HEK293 (cell line): ENCODE measurements around the gene MALSU1.

Experiments used
- CTCF ChIA-PET: fragments of 350-600 bp; formaldehyde crosslinking; extraction: SDS; loops from one replicate; lab custom pipeline; 2021; ENCODE audit warnings: antibody characterized with exemption; lab: Yijun Ruan, JAX
- POLR2A ChIA-PET: fragments of 300-600 bp; formaldehyde crosslinking; extraction: SDS; loops from one replicate; lab custom pipeline; 2020; ENCODE audit warnings: antibody characterized with exemption, inconsistent platforms; lab: Yijun Ruan, JAX
- H3K27ac ChIP-seq: fragments of 200-500 bp; sonication (Bioruptor generic); 2 replicates; pipeline ENCODE4 v1.5.1; 2014; ENCODE audit warnings: low read depth, low read length, control low read depth, inconsistent platforms; ENCODE audit errors: extremely low read depth
- H3K36me3 ChIP-seq, 2 experiments: fragments of 200-500 bp in 1 of 2; sonication (Bioruptor generic) in 1 of 2; 1 replicate in 1 of 2; 2 replicates in 1 of 2; pipeline ENCODE4 v1.5.1; 2014 to 2017; ENCODE audit warnings: inconsistent platforms in 2 of 2, low read length in 2 of 2; ENCODE audit not compliant: control insufficient read depth in 2 of 2, insufficient read depth in 1 of 2
- H3K4me1 ChIP-seq: fragments of 200-500 bp; sonication (Bioruptor generic); 2 replicates; pipeline ENCODE4 v1.5.1; 2014; ENCODE audit warnings: mild to moderate bottlenecking, low read length, inconsistent platforms; ENCODE audit not compliant: control insufficient read depth, insufficient read depth
- H3K4me3 ChIP-seq: 2 replicates; pipeline ENCODE4 v1.5.1; 2011; ENCODE audit warnings: low read depth, mild to moderate bottlenecking, control low read depth, low read length, moderate library complexity
- H3K9me3 ChIP-seq: fragments of 200-500 bp; sonication (Bioruptor generic); 2 replicates; pipeline ENCODE4 v1.5.1; 2014; ENCODE audit warnings: low read depth, low read length, inconsistent platforms; ENCODE audit not compliant: control insufficient read depth, insufficient read depth
- BCL11B ChIP-seq: fragments of 450-650 bp; formaldehyde crosslinking; IDR thresholded peaks from 2 replicates; pipeline ENCODE4 v1.5.1; 2016; ENCODE audit warnings: low read depth, missing biosample characterization, missing genetic modification characterization
- GLI2 ChIP-seq: fragments of 450-650 bp; formaldehyde crosslinking; IDR thresholded peaks from 2 replicates; pipeline ENCODE4; 2017; ENCODE audit warnings: missing biosample characterization, missing genetic modification characterization, low read depth, borderline replicate concordance
- GLI4 ChIP-seq: fragments of 450-650 bp; formaldehyde crosslinking; IDR thresholded peaks from 2 replicates; pipeline ENCODE4 v1.5.1; 2016; ENCODE audit warnings: missing biosample characterization, missing genetic modification characterization
- KLF8 ChIP-seq: fragments of 450-650 bp; formaldehyde crosslinking; IDR thresholded peaks from 2 replicates; pipeline ENCODE4 v1.5.1; 2016; ENCODE audit warnings: missing biosample characterization, missing genetic modification characterization
- SALL2 ChIP-seq: fragments of 450-650 bp; formaldehyde crosslinking; IDR thresholded peaks from 2 replicates; pipeline ENCODE4 v1.5.0; 2017; ENCODE audit warnings: missing biosample characterization, mild to moderate bottlenecking, missing genetic modification characterization, borderline replicate concordance
- SP3 ChIP-seq: fragments of 450-650 bp; formaldehyde crosslinking; IDR thresholded peaks from 2 replicates; pipeline ENCODE4 v1.5.1; 2016; ENCODE audit warnings: missing biosample characterization, missing genetic modification characterization
- WT1 ChIP-seq: fragments of 450-650 bp; formaldehyde crosslinking; IDR thresholded peaks from 2 replicates; pipeline ENCODE4 v1.5.1; 2016; ENCODE audit warnings: missing biosample characterization, missing genetic modification characterization
- YY1 ChIP-seq: fragments of 450-650 bp; formaldehyde crosslinking; IDR thresholded peaks from 2 replicates; pipeline ENCODE4 v1.5.1; 2018; ENCODE audit warnings: missing biosample characterization, missing genetic modification characterization
- ZBTB1 ChIP-seq: fragments of 450-650 bp; formaldehyde crosslinking; IDR thresholded peaks from 2 replicates; pipeline ENCODE4 v1.5.1; 2016; ENCODE audit warnings: missing biosample characterization, missing genetic modification characterization
- ZFP37 ChIP-seq: fragments of 450-650 bp; formaldehyde crosslinking; IDR thresholded peaks from 2 replicates; pipeline ENCODE4 v1.5.1; 2016; ENCODE audit warnings: missing biosample characterization, missing genetic modification characterization
- ZNF140 ChIP-seq: fragments of 450-650 bp; formaldehyde crosslinking; IDR thresholded peaks from 2 replicates; pipeline ENCODE4 v1.5.1; 2016; ENCODE audit warnings: missing biosample characterization, missing genetic modification characterization
- ZNF2 ChIP-seq: fragments of 450-650 bp; formaldehyde crosslinking; IDR thresholded peaks from 2 replicates; pipeline ENCODE4 v1.5.1; 2016; ENCODE audit warnings: missing biosample characterization, missing genetic modification characterization
- ZNF211 ChIP-seq: fragments of 450-650 bp; formaldehyde crosslinking; IDR thresholded peaks from 2 replicates; pipeline ENCODE4 v1.5.1; 2016; ENCODE audit warnings: low read depth, missing biosample characterization, missing genetic modification characterization
- ZNF341 ChIP-seq: fragments of 450-650 bp; formaldehyde crosslinking; IDR thresholded peaks from 2 replicates; pipeline ENCODE4; 2016; ENCODE audit warnings: low read depth, missing biosample characterization, missing genetic modification characterization
- ZNF423 ChIP-seq: fragments of 450-650 bp; formaldehyde crosslinking; IDR thresholded peaks from 2 replicates; pipeline ENCODE4 v1.5.1; 2016; ENCODE audit warnings: missing biosample characterization, missing genetic modification characterization
- ZNF426 ChIP-seq: fragments of 450-650 bp; formaldehyde crosslinking; IDR thresholded peaks from 2 replicates; pipeline ENCODE4 v1.5.1; 2017; ENCODE audit warnings: missing biosample characterization, missing genetic modification characterization, mild to moderate bottlenecking, inconsistent platforms, moderate library complexity
- ZNF473 ChIP-seq: fragments of 450-650 bp; formaldehyde crosslinking; IDR thresholded peaks from 2 replicates; pipeline ENCODE4 v1.5.1; 2017; ENCODE audit warnings: missing biosample characterization, missing genetic modification characterization
- ZNF571 ChIP-seq: fragments of 450-650 bp; formaldehyde crosslinking; IDR thresholded peaks from 2 replicates; pipeline ENCODE4 v1.5.0; 2017; ENCODE audit warnings: missing biosample characterization, missing genetic modification characterization
- ZNF623 ChIP-seq: fragments of 450-650 bp; formaldehyde crosslinking; IDR thresholded peaks from 2 replicates; pipeline ENCODE4 v1.5.1; 2016; ENCODE audit warnings: missing biosample characterization, missing genetic modification characterization
- ZNF658 ChIP-seq: fragments of 450-650 bp; formaldehyde crosslinking; IDR thresholded peaks from 2 replicates; pipeline ENCODE4; 2016; ENCODE audit warnings: missing biosample characterization, missing genetic modification characterization
- ZNF76 ChIP-seq: fragments of 450-650 bp; formaldehyde crosslinking; IDR thresholded peaks from 2 replicates; pipeline ENCODE4; 2016; ENCODE audit warnings: low read depth, missing biosample characterization, missing genetic modification characterization, borderline replicate concordance
- ZNF791 ChIP-seq: fragments of 450-650 bp; formaldehyde crosslinking; IDR thresholded peaks from 2 replicates; pipeline ENCODE4 v1.5.1; 2016; ENCODE audit warnings: missing biosample characterization, missing genetic modification characterization
- ZNF792 ChIP-seq: fragments of 450-650 bp; formaldehyde crosslinking; IDR thresholded peaks from 2 replicates; pipeline ENCODE4 v1.5.1; 2016; ENCODE audit warnings: missing biosample characterization, missing genetic modification characterization
- TF ChIP-seq, protein P1 (sequence below): fragments of 450-650 bp; formaldehyde crosslinking; IDR thresholded peaks from 2 replicates; pipeline ENCODE4 v1.5.1; 2017; ENCODE audit warnings: missing biosample characterization, missing genetic modification characterization
- TF ChIP-seq, protein P2 (sequence below): fragments of 450-650 bp; formaldehyde crosslinking; IDR thresholded peaks from 2 replicates; pipeline ENCODE4 v1.5.1; 2017; ENCODE audit warnings: missing biosample characterization, missing genetic modification characterization
- TF ChIP-seq, protein P3 (sequence below): fragments of 450-650 bp; formaldehyde crosslinking; IDR thresholded peaks from 2 replicates; pipeline ENCODE4; 2016; ENCODE audit warnings: missing biosample characterization, missing genetic modification characterization
- TF ChIP-seq, protein P4 (sequence below): fragments of 450-650 bp; formaldehyde crosslinking; IDR thresholded peaks from 2 replicates; pipeline ENCODE4 v1.5.1; 2017; ENCODE audit warnings: missing biosample characterization, missing genetic modification characterization

Gene MALSU1

DNA sequence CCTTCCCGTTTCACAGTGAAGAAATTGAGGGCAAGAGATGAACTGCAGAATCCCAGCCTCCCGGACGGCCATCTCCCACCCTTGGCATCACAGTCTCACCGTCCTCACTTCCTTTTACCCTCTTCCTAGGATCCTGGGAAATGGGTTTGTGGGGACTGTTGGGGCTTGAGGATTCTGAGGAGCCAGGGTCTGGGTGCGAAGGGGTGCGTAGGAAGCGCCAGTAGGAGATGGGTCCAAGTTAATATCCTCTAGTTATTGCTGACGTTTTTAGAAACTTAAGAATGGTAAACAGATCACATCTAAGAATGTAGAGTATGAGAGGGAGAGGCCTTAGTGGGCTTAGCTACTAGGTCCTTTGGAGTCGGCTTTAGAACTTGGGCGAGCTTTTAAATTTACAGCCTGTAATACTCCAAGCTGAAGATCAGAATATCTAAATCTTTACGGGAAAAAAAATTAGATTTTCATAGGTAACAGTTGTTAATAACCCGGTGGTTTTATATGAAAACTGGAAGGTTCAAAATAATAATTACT is 696 bp downstream of the MALSU1 start:
- CTCF ChIA-PET: interaction anchor here (0.6 to 1.3 kb wide), 4 partner anchors 15 to 986 kb away, joined by 3 to 8 read pairs (median 4); no protein-coding TSS in a partner anchor
- Histone ChIP-seq H3K4me1 (peaks cover 2% of the 10 kb centered on the region; the same call in 1 of the 2 replicates), H3K9me3 (no peaks in the 10 kb centered on the region), H3K4me3 (peak overlapping the region; percentile 86), H3K36me3 (peaks cover 22 to 23% of the 10 kb centered on the region in 2 experiments; a peak in 2 of 3 replicates), H3K27ac (peak overlapping the region; percentile 57)
- POLR2A ChIA-PET: interaction anchor here (0.6 to 3.1 kb wide), 6 partner anchors 9 to 59 kb away, joined by 3 to 15 read pairs (median 5); no protein-coding TSS in a partner anchor
- TF ChIP-seq ZNF76 (tag by site-specific recombination): peak; percentile 53; the same call in 1 of the 2 replicates
- TF ChIP-seq ZNF473 (tag by site-specific recombination): no peak
- TF ChIP-seq ZNF623 (tag by site-specific recombination): no peak
- TF ChIP-seq ZNF211 (tag by site-specific recombination): no peak
- TF ChIP-seq, protein P1, sequence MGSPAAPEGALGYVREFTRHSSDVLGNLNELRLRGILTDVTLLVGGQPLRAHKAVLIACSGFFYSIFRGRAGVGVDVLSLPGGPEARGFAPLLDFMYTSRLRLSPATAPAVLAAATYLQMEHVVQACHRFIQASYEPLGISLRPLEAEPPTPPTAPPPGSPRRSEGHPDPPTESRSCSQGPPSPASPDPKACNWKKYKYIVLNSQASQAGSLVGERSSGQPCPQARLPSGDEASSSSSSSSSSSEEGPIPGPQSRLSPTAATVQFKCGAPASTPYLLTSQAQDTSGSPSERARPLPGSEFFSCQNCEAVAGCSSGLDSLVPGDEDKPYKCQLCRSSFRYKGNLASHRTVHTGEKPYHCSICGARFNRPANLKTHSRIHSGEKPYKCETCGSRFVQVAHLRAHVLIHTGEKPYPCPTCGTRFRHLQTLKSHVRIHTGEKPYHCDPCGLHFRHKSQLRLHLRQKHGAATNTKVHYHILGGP (tag by site-specific recombination): no peak
- TF ChIP-seq WT1 (tag by site-specific recombination): no peak
- TF ChIP-seq, protein P2, sequence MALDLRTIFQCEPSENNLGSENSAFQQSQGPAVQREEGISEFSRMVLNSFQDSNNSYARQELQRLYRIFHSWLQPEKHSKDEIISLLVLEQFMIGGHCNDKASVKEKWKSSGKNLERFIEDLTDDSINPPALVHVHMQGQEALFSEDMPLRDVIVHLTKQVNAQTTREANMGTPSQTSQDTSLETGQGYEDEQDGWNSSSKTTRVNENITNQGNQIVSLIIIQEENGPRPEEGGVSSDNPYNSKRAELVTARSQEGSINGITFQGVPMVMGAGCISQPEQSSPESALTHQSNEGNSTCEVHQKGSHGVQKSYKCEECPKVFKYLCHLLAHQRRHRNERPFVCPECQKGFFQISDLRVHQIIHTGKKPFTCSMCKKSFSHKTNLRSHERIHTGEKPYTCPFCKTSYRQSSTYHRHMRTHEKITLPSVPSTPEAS (tag by site-specific recombination): no peak
- no peak for TF ChIP-seq ZNF140 (tag by site-specific recombination)
- TF ChIP-seq ZNF426: no peak

DNA sequence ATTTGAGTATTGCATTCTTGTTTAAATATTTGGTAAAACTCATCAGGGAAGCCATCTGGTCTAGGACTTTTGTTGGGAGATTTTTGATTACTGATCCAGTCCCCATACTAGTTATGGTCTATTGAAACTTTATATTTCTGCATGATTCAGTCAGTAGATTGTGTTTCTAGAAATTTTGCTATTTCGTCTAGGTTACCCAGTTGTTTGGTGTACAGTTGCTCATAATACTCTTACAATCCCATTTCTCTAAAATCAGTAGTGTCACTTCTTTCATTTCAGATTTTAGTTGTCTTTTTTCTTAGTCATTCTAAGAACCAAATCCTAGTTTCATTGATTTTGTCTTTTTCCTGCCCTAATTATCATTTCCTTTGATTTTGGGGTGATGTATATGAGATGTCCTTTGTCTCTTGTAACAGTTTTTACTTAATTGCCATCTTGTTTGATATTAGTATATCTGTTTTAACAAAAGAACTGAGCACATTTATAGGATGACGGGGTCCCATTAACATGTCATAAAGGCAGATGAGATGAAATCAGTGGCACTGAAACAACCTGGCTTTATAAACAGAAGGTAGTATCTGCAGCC is 7.9 kb downstream of the MALSU1 start:
- Histone ChIP-seq H3K36me3 (peaks cover 60 to 74% of the 10 kb centered on the region in 2 experiments), H3K4me1 (no peaks in the 10 kb centered on the region), H3K4me3 (no peak overlapping the region), H3K27ac (no peak overlapping the region), H3K9me3 (no peaks in the 10 kb centered on the region)
- CTCF ChIA-PET: no interaction called here
- POLR2A ChIA-PET: no interaction called here
- TF ChIP-seq SALL2 (no peak), ZNF341 (tag by site-specific recombination) (no peak), ZNF2 (no peak), ZNF792 (tag by site-specific recombination) (no peak), GLI4 (tag by site-specific recombination) (no peak), ZBTB1 (tag by site-specific recombination) (no peak), ZNF571 (tag by site-specific recombination) (no peak), YY1 (no peak), ZNF423 (tag by site-specific recombination) (no peak), ZFP37 (no peak), ZNF658 (tag by site-specific recombination) (no peak), GLI2 (tag by site-specific recombination) (no peak), KLF8 (tag by site-specific recombination) (no peak), SP3 (no peak), BCL11B (tag by site-specific recombination) (no peak), ZNF791 (no peak)
- TF ChIP-seq, protein P3, sequence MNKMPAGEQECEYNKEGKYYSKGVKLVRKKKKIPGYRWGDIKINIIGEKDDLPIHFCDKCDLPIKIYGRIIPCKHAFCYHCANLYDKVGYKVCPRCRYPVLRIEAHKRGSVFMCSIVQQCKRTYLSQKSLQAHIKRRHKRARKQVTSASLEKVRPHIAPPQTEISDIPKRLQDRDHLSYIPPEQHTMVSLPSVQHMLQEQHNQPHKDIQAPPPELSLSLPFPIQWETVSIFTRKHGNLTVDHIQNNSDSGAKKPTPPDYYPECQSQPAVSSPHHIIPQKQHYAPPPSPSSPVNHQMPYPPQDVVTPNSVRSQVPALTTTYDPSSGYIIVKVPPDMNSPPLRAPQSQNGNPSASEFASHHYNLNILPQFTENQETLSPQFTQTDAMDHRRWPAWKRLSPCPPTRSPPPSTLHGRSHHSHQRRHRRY (tag by site-specific recombination): no peak
- TF ChIP-seq, protein P4, sequence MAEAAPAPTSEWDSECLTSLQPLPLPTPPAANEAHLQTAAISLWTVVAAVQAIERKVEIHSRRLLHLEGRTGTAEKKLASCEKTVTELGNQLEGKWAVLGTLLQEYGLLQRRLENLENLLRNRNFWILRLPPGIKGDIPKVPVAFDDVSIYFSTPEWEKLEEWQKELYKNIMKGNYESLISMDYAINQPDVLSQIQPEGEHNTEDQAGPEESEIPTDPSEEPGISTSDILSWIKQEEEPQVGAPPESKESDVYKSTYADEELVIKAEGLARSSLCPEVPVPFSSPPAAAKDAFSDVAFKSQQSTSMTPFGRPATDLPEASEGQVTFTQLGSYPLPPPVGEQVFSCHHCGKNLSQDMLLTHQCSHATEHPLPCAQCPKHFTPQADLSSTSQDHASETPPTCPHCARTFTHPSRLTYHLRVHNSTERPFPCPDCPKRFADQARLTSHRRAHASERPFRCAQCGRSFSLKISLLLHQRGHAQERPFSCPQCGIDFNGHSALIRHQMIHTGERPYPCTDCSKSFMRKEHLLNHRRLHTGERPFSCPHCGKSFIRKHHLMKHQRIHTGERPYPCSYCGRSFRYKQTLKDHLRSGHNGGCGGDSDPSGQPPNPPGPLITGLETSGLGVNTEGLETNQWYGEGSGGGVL (tag by site-specific recombination): no peak
